GM18870 (cell line): ENCODE results near the gene GPR152.
"Not testable (repeated sequence)": the region's sequence is repeated elsewhere in the genome, so short reads cannot be mapped to it uniquely, and the experiment has no call there.

Source experiments
- ATAC-seq: cut with Tn5 transposase; IDR thresholded peaks from one replicate; pipeline ENCODE4 v1.9.1; 2021; ENCODE audit warnings: moderate library complexity; ENCODE audit not compliant: unreplicated experiment

The GPR152 gene

GRCh38 chr11:67412495-67413179 lies 39.9 kb downstream of the GPR152 start:
- ATAC-seq: no peak

- ATAC-seq: no peak
Measured at GRCh38 chr11:67411785-67412152, 40.8 kb downstream of the GPR152 start.

GRCh38 chr11:67410984-67411784 lies 41.3 kb downstream of the GPR152 start:
- no peak for ATAC-seq

- ATAC-seq: no peak
Measured at GRCh38 chr11:67410369-67410831, 42.1 kb downstream of the GPR152 start.

- no peak for ATAC-seq
Measured at GRCh38 chr11:67409781-67410368, 42.7 kb downstream of the GPR152 start.

GRCh38 chr11:67409261-67409666 lies 43.3 kb downstream of the GPR152 start:
- ATAC-seq: no peak

- ATAC-seq: no peak
Measured at GRCh38 chr11:67408437-67409200, 43.9 kb downstream of the GPR152 start.

- ATAC-seq: no peak
Measured at GRCh38 chr11:67407688-67408163, 44.8 kb downstream of the GPR152 start.

- no peak for ATAC-seq
Measured at GRCh38 chr11:67406969-67407687, 45.4 kb downstream of the GPR152 start.

- ATAC-seq: no peak
Measured at GRCh38 chr11:67406420-67406968, 46.0 kb downstream of the GPR152 start.

GRCh38 chr11:67405688-67406339 lies 46.7 kb downstream of the GPR152 start:
- no peak for ATAC-seq

- no peak for ATAC-seq
Measured at GRCh38 chr11:67405196-67405567, 47.3 kb downstream of the GPR152 start.

GRCh38 chr11:67404515-67405195 lies 47.9 kb downstream of the GPR152 start:
- ATAC-seq: no peak

- ATAC-seq: not testable (repeated sequence)
Measured at GRCh38 chr11:67403085-67403484, 49.4 kb downstream of the GPR152 start.

- ATAC-seq: not testable (repeated sequence)
Measured at GRCh38 chr11:67402192-67402839, 50.2 kb downstream of the GPR152 start.

- no peak for ATAC-seq
Measured at GRCh38 chr11:67401495-67402191, 50.9 kb downstream of the GPR152 start, which contains the start of gene PPP1CA. TSS of gene PPP1CA (minus strand) at chr11:67401858. CDS start at chr11:67401782, 76 bp downstream.
